K562 (cell line): ENCODE results near the gene CLP1. TPM values are rescaled to one million over a fixed set of nuclear protein-coding genes. Genes with fewer than 3 reads are reported as not detected.

Experiments used
- BDP1 ChIP-seq: IDR thresholded peaks from 3 replicates; pipeline ENCODE4 v1.6.1; 2011; ENCODE audit not compliant: insufficient read length, insufficient read depth
- CEBPB ChIP-seq: fragments of 450-650 bp; IDR thresholded peaks from 2 replicates; pipeline ENCODE4 v1.6.1; 2016; ENCODE audit warnings: missing genetic modification characterization, missing compliant biosample characterization
- CHD1 ChIP-seq: fragments of 200-600 bp; sonication (generic); IDR thresholded peaks from one replicate; pipeline ENCODE4 v1.6.1; 2012; ENCODE audit warnings: mild to moderate bottlenecking, moderate library complexity, low read length, inconsistent platforms
- DACH1 ChIP-seq: fragments of 450-650 bp; IDR thresholded peaks from 2 replicates; pipeline ENCODE4 v1.6.1; 2018; ENCODE audit not compliant: partially characterized antibody
- DIDO1 ChIP-seq: fragments of 450-650 bp; IDR thresholded peaks from 2 replicates; pipeline ENCODE4 v1.6.1; 2016; ENCODE audit warnings: low read depth, missing biosample characterization, missing genetic modification characterization
- DLX4 ChIP-seq: fragments of 250-450 bp; sonication (Bioruptor Pico); IDR thresholded peaks from 2 replicates; pipeline ENCODE4 v1.6.1; 2021; ENCODE audit warnings: mild to moderate bottlenecking
- FOXM1 ChIP-seq, 2 experiments: fragments of 450-650 bp in 1 of 2; sonication (generic) in 1 of 2; formaldehyde crosslinking in 1 of 2; IDR thresholded peaks; 2 replicates each; pipeline versions ENCODE4 v1.6.1 to v1.9.0; 2017 to 2022; ENCODE audit warnings: low read depth in 2 of 2, mild to moderate bottlenecking in 2 of 2, missing genetic modification reagents in 1 of 2, moderate library complexity in 1 of 2
- FOXP1 ChIP-seq: sonication (generic); formaldehyde crosslinking; IDR thresholded peaks from 2 replicates; pipeline ENCODE4 v1.8.0; 2022; ENCODE audit warnings: mild to moderate bottlenecking, missing genetic modification reagents
- KDM1A ChIP-seq, 2 experiments: fragments of 450-650 bp; IDR thresholded peaks; 2 replicates each; pipeline ENCODE4 v1.6.1; 2016; ENCODE audit warnings: mild to moderate bottlenecking in 2 of 2
- MXD1 ChIP-seq: fragments of 250-450 bp; sonication (Bioruptor Pico); IDR thresholded peaks from 2 replicates; pipeline ENCODE4 v1.8.0; 2021; ENCODE audit warnings: borderline replicate concordance, mild to moderate bottlenecking, moderate library complexity; ENCODE audit not compliant: poor library complexity, severe bottlenecking
- MYNN ChIP-seq, 2 experiments: sonication (generic); formaldehyde crosslinking in 1 of 2; IDR thresholded peaks; 2 replicates each; pipeline versions ENCODE4 v1.5.0 to v1.6.1; 2016 to 2020; ENCODE audit warnings: antibody characterized with exemption in 1 of 2, missing genetic modification reagents in 1 of 2
- NCOA4 ChIP-seq: fragments of 450-650 bp; IDR thresholded peaks from 2 replicates; pipeline ENCODE4 v1.6.1; 2018; ENCODE audit warnings: mild to moderate bottlenecking; ENCODE audit not compliant: partially characterized antibody
- NFATC3 ChIP-seq: fragments of 450-650 bp; IDR thresholded peaks from 2 replicates; pipeline ENCODE4 v1.6.1; 2017; ENCODE audit warnings: mild to moderate bottlenecking
- POLR2B ChIP-seq: fragments of 450-650 bp; IDR thresholded peaks from 2 replicates; pipeline ENCODE4 v1.6.1; 2018; ENCODE audit warnings: low read depth; ENCODE audit not compliant: partially characterized antibody
- POLR3G ChIP-seq: IDR thresholded peaks from 2 replicates; pipeline ENCODE4 v1.6.1; 2011; ENCODE audit not compliant: insufficient read length, insufficient replicate concordance; ENCODE audit errors: extremely low read depth
- RUNX1 ChIP-seq: sonication (generic); IDR thresholded peaks from 2 replicates; pipeline ENCODE4 v1.6.1; 2016; ENCODE audit warnings: antibody characterized with exemption, low read depth
- SMARCA4 ChIP-seq: fragments of 450-650 bp; IDR thresholded peaks from 2 replicates; pipeline ENCODE4 v1.6.1; 2016
- SMARCE1 ChIP-seq: fragments of 450-650 bp; IDR thresholded peaks from 2 replicates; pipeline ENCODE4 v1.7.1; 2016; ENCODE audit warnings: mild to moderate bottlenecking
- SRF ChIP-seq, 2 experiments: fragments of 250-450, 450-650 bp in 1 of 2; sonication (Bioruptor Pico) in 1 of 2; sonication (generic) in 1 of 2; formaldehyde crosslinking; IDR thresholded peaks; 2 replicates each; pipeline versions ENCODE4 v1.5.0 to v1.5.1; 2020 to 2022; ENCODE audit warnings: mild to moderate bottlenecking in 1 of 2, missing genetic modification reagents in 1 of 2
- THRAP3 ChIP-seq: fragments of 450-650 bp; IDR thresholded peaks from 2 replicates; pipeline ENCODE4 v1.6.1; 2016; ENCODE audit warnings: mild to moderate bottlenecking, inconsistent platforms, borderline replicate concordance
- ZBTB34 ChIP-seq: fragments of 250-450 bp; sonication (Bioruptor Pico); IDR thresholded peaks from 2 replicates; pipeline ENCODE4 v1.8.0; 2021; ENCODE audit warnings: mild to moderate bottlenecking, moderate library complexity
- ZBTB9 ChIP-seq: fragments of 450-650 bp; formaldehyde crosslinking; IDR thresholded peaks from 2 replicates; pipeline ENCODE4 v1.4.0; 2020; ENCODE audit warnings: mild to moderate bottlenecking, moderate library complexity
- ZNF274 ChIP-seq: IDR thresholded peaks from 2 replicates; pipeline ENCODE4 v1.6.1; 2011; ENCODE audit warnings: low read depth, mild to moderate bottlenecking, low read length, moderate library complexity, borderline replicate concordance
- ZNF280B ChIP-seq: fragments of 250-450 bp; sonication (Bioruptor Pico); IDR thresholded peaks from 2 replicates; pipeline ENCODE4 v1.5.1; 2021; ENCODE audit warnings: mild to moderate bottlenecking
- ZNF3 ChIP-seq: fragments of 250-450 bp; sonication (Bioruptor Pico); IDR thresholded peaks from 2 replicates; pipeline ENCODE4 v1.5.0; 2021; ENCODE audit warnings: mild to moderate bottlenecking, moderate library complexity
- ZNF347 ChIP-seq: fragments of 450-650 bp; formaldehyde crosslinking; IDR thresholded peaks from 2 replicates; pipeline ENCODE4 v1.4.0; 2020; ENCODE audit warnings: low read depth, mild to moderate bottlenecking, moderate library complexity
- ZNF384 ChIP-seq: IDR thresholded peaks from 2 replicates; pipeline ENCODE4 v1.6.1; 2012; ENCODE audit warnings: low read depth, low read length, improper control_type of control experiment
- polyA plus RNA-seq, 8 experiments: library from polyadenylated mRNA; depleted of rRNA in 4 of 8; stranded (reverse) in 5 of 8; unstranded in 3 of 8; fragments of >200 nt; fragmentation: Nextera tagmentation in 2 of 8; fragmentation: Illumina TruSeq in 1 of 8; extraction: Ambion mirVana in 2 of 8; extraction: Trizol in 1 of 8; gene quantifications; 2 replicates each; pipeline versions ENCODE4 v1.2.1 to v1.2.3, GENCODE V29; 2011 to 2014; ENCODE audit warnings: inconsistent platforms in 1 of 8, missing spikeins in 1 of 8
- total RNA-seq, 7 experiments: library from RNA; depleted of rRNA in 6 of 7; stranded (reverse); fragments of >200 nt in 6 of 7; fragmentation: Illumina TruSeq in 2 of 7; extraction: Trizol in 2 of 7; gene quantifications; 2 replicates each; pipeline versions ENCODE4 v1.2.1 to v1.2.3, GENCODE V29; 2011 to 2021; ENCODE audit warnings: low replicate concordance in 1 of 7

Gene CLP1
- total and polyA plus RNA-seq, 9 of the 15 experiments (the other 6 are each of a cell fraction or from before 2014, with no cell fraction given): 19.1 to 46.2 (median 27.8) TPM

- TF ChIP-seq ZBTB9 (CRISPR knock-in tag) (no peak), KDM1A (IDR thresholded peaks at IDR 0.05) (no peak), CEBPB (tag) (no peak), ZNF274 (no peak), THRAP3 (no peak), NCOA4 (no peak), NFATC3 (no peak), ZNF384 (no peak), ZNF3 (no peak), BDP1 (no peak), DACH1 (no peak), FOXM1 (IDR thresholded peaks at IDR 0.05; ENCODE audit: low read depth) (no peak), FOXM1 (CRISPR knock-in tag; IDR thresholded peaks at IDR 0.05; ENCODE audit: low read depth) (no peak), MYNN (IDR thresholded peaks at IDR 0.05) (no peak), MYNN (CRISPR knock-in tag; IDR thresholded peaks at IDR 0.05) (no peak), ZBTB34 (CRISPR knock-in tag) (no peak), FOXP1 (CRISPR knock-in tag) (no peak; the same call in 1 of the 2 replicates), ZNF280B (CRISPR knock-in tag) (no peak), POLR3G (no peak), POLR2B (no peak), DIDO1 (tag) (no peak), MXD1 (CRISPR knock-in tag) (no peak), ZNF347 (no peak), CHD1 (peak; percentile 60), DLX4 (CRISPR knock-in tag) (no peak), RUNX1 (no peak), SMARCE1 (no peak), SMARCA4 (0 out of 2 replicates have a peak, but pooled peaks have one; percentile 23), SRF (CRISPR knock-in tag; IDR thresholded peaks at IDR 0.05) (no peak)
These were observed 10.8 kb downstream of the CLP1 start (continued) for GRCh38 chr11:57668434-57668782.
